GM19035 (cell line): ENCODE results near the gene GRPR.
"Not testable (repeated sequence)": the region's sequence is repeated elsewhere in the genome, so short reads cannot be mapped to it uniquely, and the experiment has no call there.

Source experiments
- ATAC-seq: cut with Tn5 transposase; IDR thresholded peaks from one replicate; pipeline ENCODE4 v1.9.1; 2021; ENCODE audit not compliant: unreplicated experiment

Gene GRPR

DNA sequence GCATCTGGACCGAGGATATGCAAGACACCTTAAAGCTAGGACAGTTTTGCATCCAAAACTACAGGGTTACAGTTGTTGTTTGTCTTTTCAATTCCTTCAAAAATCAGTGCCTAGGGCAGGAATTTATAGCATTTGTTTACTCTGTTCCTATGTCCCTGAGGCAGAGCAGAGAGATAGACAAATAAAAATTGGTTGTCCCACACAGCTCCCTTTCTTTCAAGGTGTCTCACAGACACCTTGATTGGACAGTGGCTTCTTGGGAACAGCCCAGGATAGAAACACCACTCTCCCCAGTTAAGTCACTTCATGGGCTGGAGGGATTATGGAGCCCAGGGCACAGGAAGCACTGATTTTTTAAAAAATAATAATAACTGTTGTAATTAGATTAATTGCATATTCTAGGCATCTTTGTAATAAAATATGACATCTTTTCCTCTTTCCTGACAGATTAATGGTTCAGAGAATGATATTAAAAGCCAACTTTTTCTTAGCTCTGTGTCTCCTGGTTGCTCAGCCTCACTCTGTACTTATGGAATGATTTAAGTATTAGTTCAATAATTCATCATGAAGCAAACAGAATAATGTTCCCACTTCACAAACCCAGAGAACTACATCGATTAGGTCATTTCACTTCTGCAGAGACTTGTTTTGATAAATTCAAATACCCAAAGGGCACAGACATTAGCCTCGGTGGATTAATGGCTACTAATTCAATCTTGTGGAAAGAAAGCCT, 52.1 kb downstream of the GRPR start:
- no peak for ATAC-seq

DNA sequence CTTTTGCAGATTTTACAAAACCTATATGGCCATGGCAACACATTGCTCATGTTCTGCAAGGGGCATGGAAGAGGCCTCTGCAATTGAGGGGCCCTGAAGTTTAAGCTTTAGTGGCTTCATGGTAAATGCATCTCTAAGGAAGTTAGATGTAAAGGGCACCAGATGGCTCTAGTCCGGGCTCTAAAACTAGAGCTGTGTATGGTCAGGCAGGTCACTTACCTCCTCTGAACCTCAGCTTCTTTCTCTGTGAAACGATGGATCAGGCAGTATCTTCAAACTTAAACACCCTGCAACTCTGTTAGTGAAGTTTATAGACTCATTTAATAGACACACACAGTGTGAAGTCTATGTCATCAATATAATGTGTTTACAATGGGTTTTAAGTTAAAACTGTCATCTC, 53.9 kb downstream of the GRPR start:
- ATAC-seq: no peak

DNA sequence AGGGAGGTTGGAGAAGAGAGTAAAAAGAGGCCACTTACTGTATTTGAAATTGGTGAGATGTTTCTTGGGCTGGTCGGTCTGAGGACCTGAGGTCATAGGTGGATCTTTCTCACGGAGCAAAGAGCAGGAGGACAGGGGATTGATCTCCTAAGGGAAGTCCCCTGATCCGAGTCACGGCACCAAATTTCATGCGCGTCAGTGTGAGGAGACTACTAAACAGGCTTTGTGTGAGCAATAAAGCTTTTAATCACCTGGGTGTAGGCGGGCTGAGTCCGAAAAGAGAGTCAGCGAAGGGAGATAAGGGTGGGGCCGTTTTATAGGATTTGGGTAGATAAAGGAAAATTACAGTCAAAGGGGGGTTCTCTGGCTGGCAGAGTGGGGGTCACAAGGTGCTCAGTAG, 60.5 kb downstream of the GRPR start:
- ATAC-seq: not testable (repeated sequence)

DNA sequence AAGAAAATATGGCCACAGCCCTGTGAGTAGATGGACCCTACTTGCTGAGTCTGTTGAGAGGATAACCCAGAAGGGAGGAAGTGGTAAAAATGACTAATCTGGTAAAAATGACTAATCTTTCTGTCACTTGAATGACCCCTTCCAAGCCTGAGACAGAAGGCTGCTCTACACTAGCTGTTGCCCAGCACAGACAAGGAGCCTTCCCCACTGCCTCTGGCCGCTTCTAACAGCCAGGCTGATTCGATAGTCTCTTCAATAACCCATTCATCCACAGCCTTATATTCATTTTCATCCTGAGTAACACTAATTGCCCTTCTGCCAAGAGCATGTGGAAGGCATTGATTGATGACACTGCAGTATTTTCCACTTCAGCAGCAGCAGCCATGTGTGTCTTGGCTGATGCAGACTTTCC, 62.4 kb downstream of the GRPR start:
- ATAC-seq: peak; percentile 97

DNA sequence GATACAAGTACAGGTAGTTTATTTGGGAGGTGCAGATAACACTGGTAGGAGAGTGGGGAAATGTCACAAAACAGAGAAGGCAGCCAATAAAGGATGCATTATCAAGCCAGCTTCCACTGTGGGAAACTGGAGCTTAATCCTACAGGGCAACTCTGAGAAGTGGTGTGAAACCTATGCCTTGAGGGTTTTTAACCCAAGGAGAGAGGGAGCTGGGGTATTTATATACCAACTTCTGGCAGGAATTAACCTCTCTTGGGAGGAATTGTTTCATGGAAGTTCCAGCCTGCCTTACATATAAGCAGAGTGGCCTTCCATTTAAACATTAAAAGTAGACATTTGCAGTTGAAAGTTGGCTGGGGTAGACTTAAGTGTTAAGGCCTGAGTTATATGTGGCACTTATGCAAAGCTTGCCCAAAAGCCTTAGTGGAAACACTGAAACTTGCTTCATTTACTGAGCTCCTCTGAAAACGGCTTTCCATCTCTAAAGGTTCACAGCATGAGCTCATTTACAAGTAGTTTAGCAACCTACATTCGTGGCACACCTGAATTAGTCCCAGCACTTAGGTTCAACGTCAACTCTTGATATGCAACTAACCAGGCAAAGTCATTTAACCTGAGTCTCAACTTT, 63.1 kb downstream of the GRPR start:
- ATAC-seq: no peak

DNA sequence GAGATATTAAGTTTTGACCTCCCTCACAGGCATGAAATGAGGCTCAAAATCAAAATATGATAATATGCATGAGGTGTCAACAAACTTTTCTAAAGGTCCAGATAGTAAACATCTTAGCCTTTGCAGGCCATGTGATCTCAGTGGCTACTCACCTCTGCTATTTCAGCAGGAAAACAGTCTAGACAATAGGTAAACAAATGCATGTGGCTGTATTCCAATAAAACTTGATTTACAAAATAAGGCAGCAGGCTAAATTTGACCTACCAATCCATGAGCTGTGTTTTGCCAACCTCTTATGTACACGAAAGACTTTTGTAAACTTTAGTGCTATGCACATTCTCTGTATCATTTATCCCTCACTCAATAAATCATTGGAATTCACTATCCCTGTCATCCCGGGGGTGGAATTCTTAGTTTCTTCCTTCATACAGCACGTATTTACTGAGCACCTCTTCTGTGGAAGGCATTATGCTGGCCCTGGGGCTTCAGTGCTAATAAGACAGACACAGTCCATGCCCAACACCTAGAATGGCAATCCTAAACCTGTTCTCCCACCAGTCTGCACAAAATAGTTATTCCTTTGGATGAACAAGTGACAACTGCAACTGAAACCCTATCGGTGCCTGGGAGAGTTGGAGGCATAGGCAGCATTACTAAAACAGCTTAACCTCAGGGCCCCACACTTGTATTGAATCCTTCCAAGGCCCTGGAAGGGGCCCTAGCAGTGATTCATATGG, 63.8 kb downstream of the GRPR start:
- ATAC-seq: no peak

DNA sequence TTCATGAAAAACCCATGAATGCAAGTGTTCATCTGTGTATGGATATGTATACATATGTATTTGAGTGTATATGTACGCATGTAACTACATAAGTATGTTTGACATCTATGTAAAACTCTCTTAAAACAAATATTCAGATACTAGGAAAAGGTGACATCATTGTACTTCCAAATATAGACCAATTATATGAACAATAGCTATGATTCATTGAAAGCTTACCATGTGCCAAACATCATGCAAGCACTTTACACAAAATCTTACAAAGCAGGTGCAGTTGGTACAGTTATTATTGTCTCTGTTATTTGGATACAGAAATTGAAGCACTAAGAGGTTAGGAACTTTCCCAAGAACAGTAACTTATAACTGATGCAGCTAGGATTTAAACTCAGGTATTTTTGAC, 65.3 kb downstream of the GRPR start:
- ATAC-seq: no peak

DNA sequence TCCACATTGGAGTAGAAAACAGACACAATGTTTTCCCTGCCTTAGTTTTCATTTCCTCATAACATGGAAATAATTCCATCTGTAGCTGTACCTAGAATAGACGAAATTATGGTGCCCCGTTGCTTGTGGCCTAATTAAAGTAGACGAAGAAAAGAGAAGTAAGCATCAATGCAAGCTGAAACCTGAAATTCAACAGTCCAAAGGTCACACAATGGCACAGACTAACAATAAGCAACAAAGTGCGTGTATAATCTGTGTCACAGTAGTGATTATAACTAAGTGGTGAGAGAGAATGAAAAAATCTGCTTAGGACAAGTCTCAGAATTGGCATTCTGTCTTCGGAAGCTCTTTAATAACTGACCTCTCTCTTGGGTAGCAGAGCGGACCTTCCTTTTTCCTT, 68.2 kb downstream of the GRPR start:
- no peak for ATAC-seq

DNA sequence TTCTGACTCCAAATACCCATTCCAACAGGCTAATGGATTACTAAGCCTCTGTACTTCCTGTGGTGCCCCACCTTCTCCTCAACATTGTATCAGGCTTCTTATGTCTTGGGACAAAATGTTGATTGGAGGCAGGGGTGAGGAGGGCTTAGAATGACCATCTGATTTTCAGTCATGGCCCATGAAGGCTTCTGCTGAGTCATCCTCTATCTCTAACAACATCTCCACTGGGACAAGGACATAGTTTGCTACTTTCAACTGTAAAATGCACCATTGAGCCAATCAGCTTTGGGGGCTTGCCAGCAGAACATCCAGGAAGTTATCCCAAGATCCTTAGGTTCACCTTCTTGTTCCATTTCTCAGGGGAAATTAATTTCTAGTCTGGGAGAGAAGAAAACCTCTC, 73.5 kb downstream of the GRPR start:
- no peak for ATAC-seq

DNA sequence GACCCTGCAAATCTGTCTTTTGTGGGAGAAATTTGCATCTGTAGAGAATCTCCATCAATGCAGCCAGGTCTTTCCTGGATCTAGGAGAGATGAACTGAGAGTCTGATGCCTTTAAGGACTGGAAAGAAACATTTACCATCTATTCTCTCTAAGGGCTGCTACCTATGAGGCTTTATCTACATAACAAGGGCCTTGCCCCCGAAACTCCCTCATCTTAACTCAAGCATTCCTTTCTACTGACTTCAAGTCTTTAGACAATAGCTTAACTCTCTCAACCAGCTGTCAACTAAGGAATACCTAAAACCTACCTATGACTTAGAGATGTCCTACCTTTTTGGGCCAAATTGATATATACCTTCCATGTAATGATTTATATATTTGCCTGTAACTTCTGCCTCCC, 76.0 kb downstream of the GRPR start:
- no peak for ATAC-seq

DNA sequence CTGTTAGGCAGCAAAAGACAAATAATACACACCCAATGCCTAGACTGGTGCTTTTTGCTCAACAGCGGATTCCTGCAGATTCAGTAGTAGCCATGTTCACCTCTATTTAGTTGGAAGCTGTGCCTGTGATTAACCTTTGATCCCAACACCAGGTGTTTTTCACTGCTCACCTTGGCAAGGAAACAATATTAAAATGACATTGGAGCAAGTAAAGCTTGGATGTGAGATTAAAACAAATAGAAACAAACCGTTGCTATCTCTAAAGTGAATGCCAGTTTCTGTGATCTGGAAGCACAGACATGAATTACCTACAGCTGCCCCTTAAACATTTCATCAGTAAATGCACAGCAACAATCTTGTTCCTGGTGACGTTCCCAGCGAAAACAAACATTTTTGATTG, 79.6 kb downstream of the GRPR start:
- no peak for ATAC-seq
